AG04450 (cell line): ENCODE data around the gene CCNY. TPM values are rescaled to one million over a fixed set of nuclear protein-coding genes. Genes with fewer than 3 reads are reported as not detected.

Experiments
- CTCF ChIA-PET: fragments of 300-600, 350-600 bp; formaldehyde crosslinking; extraction: SDS; loops from one replicate; lab custom pipeline; 2022; ENCODE audit warnings: antibody characterized with exemption, inconsistent platforms; lab: Charles Lee
- POLR2A ChIA-PET: fragments of 350-600 bp; formaldehyde crosslinking; extraction: SDS; loops from one replicate; lab custom pipeline; 2021; ENCODE audit warnings: antibody characterized with exemption, inconsistent platforms; lab: Yijun Ruan, JAX
- DNase-seq: peaks from one replicate; pipeline ENCODE4 v3.0.0-alpha.2; 2011; ENCODE audit warnings: low read depth, low spot score
- H3K27ac ChIP-seq: one replicate; pipeline ENCODE4 v1.5.1; 2012; ENCODE audit warnings: low read depth, low read length, control low read depth
- H3K27me3 ChIP-seq: one replicate; pipeline ENCODE4 v1.6.0; 2012; ENCODE audit warnings: low read length; ENCODE audit not compliant: control insufficient read depth, insufficient read depth
- H3K4me3 ChIP-seq: 2 replicates; pipeline ENCODE4 v1.5.1; 2011; ENCODE audit warnings: mild to moderate bottlenecking, low read depth, low read length, control low read depth
- H3K9me3 ChIP-seq: 2 replicates; pipeline ENCODE4 v1.5.1; 2012; ENCODE audit warnings: low read length; ENCODE audit not compliant: control insufficient read depth, insufficient read depth
- CTCF ChIP-seq: IDR thresholded peaks from 2 replicates; pipeline ENCODE4 v1.5.1; 2011; ENCODE audit warnings: low read depth, low read length, control low read depth, inconsistent platforms
- polyA plus RNA-seq: library from polyadenylated mRNA; depleted of rRNA; stranded (reverse); fragments of >200 nt; gene quantifications from 2 replicates; pipeline ENCODE4 v1.2.3, GENCODE V29; 2011

The CCNY gene
- polyA plus RNA-seq, 1 experiment = 90.2 TPM

- ChIA-PET CTCF (interaction anchor here (1.1 to 1.5 kb wide), 2 partner anchors 27 to 367 kb away, joined by 3 read pairs; no protein-coding TSS in a partner anchor), POLR2A (interaction anchor here (0.6 kb wide), 1 partner anchor 889 kb away, joined by 3 read pairs; no protein-coding TSS in a partner anchor)
- no peak for DNase-seq
- H3K4me3 ChIP-seq = peak overlapping the region; percentile 46
- no peak overlapping the region for H3K27ac ChIP-seq
- peaks cover 5% of the 10 kb centered on the region for H3K27me3 ChIP-seq
- peaks cover 10% of the 10 kb centered on the region; the same call in 1 of the 2 replicates for H3K9me3 ChIP-seq
- no peak for TF ChIP-seq CTCF
Measured at GRCh38 chr10:35607475-35608327, 271.4 kb downstream of the CCNY start.

- DNase-seq = no peak
- ChIA-PET POLR2A (no interaction called here), CTCF (interaction anchor here (1.0 kb wide), 1 partner anchor 8 kb away, joined by 4 read pairs; no protein-coding TSS in a partner anchor)
- no peak for TF ChIP-seq CTCF
- Histone ChIP-seq H3K9me3 (peaks cover 10% of the 10 kb centered on the region; the same call in 1 of the 2 replicates), H3K27ac (no peak overlapping the region), H3K4me3 (no peak overlapping the region; the same call in 1 of the 2 replicates), H3K27me3 (peaks cover 11% of the 10 kb centered on the region)
Measured at GRCh38 chr10:35608328-35608672, 272.0 kb downstream of the CCNY start.

- ChIA-PET POLR2A (no interaction called here), CTCF (interaction anchor here (0.8 to 5.4 kb wide), 4 partner anchors 49 to 1269 kb away, joined by 3 to 72 read pairs (median 30); no protein-coding TSS in a partner anchor)
- TF ChIP-seq CTCF = no peak
- H3K27me3 ChIP-seq = peaks cover 10% of the 10 kb centered on the region
- no peak for DNase-seq
- H3K27ac ChIP-seq = no peak overlapping the region
- peaks cover 10% of the 10 kb centered on the region; the same call in 1 of the 2 replicates for H3K9me3 ChIP-seq
- no peak overlapping the region for H3K4me3 ChIP-seq
Measured at GRCh38 chr10:35611750-35612149, 275.4 kb downstream of the CCNY start.

- Histone ChIP-seq H3K27ac (no peak overlapping the region), H3K27me3 (peaks cover 10% of the 10 kb centered on the region), H3K4me3 (no peak overlapping the region), H3K9me3 (peaks cover 10% of the 10 kb centered on the region; the same call in 1 of the 2 replicates)
- ChIA-PET CTCF (interaction anchor here (0.6 to 5.4 kb wide), 17 partner anchors 22 to 1270 kb away, joined by 3 to 72 read pairs (median 6); no protein-coding TSS in a partner anchor), POLR2A (interaction anchor here (0.6 kb wide), 1 partner anchor 49 kb away, joined by 3 read pairs; no protein-coding TSS in a partner anchor)
- DNase-seq = no peak
- TF ChIP-seq CTCF = no peak
Measured at GRCh38 chr10:35612385-35613106, 276.2 kb downstream of the CCNY start.
